GM12864 (cell line): ENCODE results near the gene SAE1.
A peak's percentile ranks its signal among the peaks of the same experiment; 100 is the strongest.
"Not testable (repeated sequence)": the region's sequence is repeated elsewhere in the genome, so short reads cannot be mapped to it uniquely, and the experiment has no call there.

ENCODE experiments used
- DNase-seq: peaks from one replicate; pipeline ENCODE4 v3.0.0-alpha.2; 2011; ENCODE audit warnings: low read depth
- H3K4me3 ChIP-seq: 2 replicates; pipeline ENCODE4 v1.5.1; 2011; ENCODE audit warnings: mild to moderate bottlenecking, low read depth, low read length, control low read depth
- TF ChIP-seq, protein P1 (sequence below): IDR thresholded peaks from 2 replicates; pipeline ENCODE4 v1.5.1; 2011; ENCODE audit warnings: low read depth, mild to moderate bottlenecking, moderate library complexity, low read length, control low read depth, inconsistent platforms; ENCODE audit errors: missing control alignments

The SAE1 gene

DNA sequence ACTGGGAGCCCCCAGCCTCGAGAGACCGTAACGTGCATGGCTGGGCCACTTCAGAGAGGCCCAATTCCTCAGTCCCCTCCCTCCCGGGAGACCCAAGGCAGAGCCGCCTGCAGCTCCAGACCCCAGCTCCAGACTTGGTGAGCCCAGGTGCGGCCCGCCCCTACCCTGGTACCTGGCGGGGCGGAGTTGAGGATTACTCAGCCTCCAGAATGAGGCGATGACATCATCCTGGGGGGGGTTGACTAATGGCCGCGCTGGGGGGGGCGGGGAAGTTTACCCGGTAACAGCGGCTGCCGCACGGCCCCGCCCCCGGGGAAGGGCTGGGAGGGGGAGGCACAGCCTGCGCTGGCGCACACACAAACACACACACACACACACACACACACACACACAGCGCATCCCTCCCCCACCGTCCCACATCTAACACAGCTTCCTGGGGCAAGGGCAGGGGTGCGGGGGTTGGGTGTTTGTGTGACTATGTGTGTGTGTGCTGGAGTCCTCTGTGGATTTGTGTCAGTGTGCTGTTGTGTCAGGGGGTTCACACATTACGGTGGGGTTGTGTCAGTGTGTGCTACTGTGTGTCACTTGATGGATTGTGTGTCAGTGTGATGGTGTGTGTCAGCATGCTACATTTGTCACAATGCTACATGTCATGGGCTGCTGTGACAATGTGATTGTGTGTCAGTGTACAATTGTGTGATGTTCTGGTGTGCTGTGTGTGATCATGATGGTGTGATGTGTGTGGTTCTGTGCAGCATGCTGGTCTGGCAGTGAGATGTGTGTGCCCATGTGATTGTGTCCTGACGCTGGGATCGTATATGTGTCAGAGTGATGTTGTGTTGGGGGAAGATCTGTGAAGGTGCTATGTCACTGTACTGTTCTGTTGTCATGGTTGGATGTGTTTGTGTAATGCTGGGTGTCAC, 110.6 kb downstream of the SAE1 start:
- no peak for DNase-seq
- H3K4me3 ChIP-seq = no peak overlapping the region
- TF ChIP-seq, protein P1, sequence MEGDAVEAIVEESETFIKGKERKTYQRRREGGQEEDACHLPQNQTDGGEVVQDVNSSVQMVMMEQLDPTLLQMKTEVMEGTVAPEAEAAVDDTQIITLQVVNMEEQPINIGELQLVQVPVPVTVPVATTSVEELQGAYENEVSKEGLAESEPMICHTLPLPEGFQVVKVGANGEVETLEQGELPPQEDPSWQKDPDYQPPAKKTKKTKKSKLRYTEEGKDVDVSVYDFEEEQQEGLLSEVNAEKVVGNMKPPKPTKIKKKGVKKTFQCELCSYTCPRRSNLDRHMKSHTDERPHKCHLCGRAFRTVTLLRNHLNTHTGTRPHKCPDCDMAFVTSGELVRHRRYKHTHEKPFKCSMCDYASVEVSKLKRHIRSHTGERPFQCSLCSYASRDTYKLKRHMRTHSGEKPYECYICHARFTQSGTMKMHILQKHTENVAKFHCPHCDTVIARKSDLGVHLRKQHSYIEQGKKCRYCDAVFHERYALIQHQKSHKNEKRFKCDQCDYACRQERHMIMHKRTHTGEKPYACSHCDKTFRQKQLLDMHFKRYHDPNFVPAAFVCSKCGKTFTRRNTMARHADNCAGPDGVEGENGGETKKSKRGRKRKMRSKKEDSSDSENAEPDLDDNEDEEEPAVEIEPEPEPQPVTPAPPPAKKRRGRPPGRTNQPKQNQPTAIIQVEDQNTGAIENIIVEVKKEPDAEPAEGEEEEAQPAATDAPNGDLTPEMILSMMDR = no peak

DNA sequence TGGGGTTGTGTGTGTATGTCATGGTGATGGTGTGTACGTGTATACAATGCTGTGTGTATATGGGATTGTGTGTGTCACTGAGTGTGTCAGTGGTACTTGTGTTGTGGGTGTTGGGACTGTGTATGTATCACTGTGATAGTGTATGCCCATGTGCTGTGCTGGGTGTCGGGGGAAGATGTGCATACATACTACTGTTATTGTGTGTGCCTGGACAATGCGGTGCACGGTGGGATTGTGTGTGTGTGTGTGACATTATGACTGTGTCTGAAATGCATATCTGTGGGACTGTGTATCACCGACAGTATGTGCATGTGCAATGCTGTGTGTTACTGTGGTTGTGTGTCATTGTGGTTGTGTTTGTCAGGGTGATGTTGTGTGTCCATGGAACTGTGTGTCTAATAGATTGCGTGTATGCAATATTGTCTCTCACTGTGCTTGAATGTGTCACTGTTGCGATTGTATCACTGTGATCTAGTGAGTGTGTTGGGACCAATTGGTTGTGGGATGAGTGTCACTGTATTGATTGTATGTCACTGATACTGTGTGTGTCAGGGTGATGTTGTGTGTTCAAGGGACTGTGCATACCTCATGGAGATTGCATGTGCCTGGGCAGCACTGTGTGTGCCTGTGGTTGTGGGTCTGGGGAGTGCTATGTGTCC, 111.4 kb downstream of the SAE1 start:
- TF ChIP-seq, protein P1 = no peak
- DNase-seq = no peak

DNA sequence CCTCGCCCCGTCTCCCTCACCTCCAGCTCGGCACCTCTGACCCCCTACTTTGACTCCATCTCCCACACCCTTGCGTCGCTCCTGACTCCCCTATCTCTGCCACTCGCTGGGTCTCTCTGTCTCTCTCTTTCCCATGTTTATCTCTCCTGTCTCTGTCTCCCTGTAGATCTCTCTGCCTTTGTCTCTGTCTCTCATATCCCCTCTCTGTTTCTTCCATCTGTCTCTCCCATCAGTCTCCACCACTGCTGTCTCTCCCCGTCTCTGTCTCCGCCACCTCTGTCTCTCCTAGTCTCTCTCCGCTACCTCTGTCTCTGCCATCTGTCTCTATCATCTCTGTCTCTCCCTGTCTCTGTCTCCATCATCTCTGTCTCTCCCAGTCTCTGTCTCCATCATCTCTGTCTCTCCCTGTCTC, 112.7 kb downstream of the SAE1 start:
- H3K4me3 ChIP-seq = peak overlapping the region; percentile 59
- DNase-seq = no peak
- TF ChIP-seq, protein P1 = no peak

More for the DNA sequence above, 111.4 kb downstream of the SAE1 start:
- no peak overlapping the region for H3K4me3 ChIP-seq

DNA sequence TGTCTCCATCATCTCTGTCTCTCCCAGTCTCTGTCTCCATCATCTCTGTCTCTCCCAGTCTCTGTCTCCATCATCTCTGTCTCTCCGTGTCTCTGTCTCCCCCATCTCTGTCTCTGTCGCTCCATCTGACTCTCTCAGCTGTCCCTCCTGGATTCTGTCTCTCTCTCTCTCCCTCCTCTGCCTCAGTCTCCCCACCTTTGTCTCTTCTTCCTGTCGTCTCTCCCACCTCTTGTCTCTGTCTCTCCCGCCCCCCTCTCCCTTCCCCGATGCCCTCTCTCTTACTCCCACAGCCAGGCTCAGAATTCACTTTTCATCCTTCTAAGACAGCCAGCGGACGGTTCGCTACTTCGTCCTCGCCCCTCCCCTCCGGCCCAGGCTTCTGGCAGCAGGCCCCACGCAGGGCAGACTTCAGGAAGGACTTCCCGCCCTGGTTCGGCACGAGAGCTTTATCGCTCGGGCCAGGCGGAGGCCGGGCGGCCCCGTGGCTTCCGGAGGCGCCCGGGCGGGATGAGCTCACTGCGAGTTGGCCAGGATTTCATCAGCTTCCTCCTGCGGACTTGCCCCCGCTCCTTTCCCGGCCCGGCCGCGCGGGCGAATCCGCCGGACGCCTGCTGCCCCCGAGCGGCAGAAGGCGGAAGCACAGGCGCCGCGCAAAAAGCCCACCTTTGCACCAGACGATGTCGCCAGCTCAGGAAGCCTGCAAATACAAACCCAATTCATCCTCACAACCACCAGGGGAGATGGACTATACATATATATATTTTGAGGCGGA, 113.3 kb downstream of the SAE1 start:
- DNase-seq = peak; percentile 73
- TF ChIP-seq, protein P1 = peak; percentile 91
- peak overlapping the region; percentile 59 for H3K4me3 ChIP-seq

DNA sequence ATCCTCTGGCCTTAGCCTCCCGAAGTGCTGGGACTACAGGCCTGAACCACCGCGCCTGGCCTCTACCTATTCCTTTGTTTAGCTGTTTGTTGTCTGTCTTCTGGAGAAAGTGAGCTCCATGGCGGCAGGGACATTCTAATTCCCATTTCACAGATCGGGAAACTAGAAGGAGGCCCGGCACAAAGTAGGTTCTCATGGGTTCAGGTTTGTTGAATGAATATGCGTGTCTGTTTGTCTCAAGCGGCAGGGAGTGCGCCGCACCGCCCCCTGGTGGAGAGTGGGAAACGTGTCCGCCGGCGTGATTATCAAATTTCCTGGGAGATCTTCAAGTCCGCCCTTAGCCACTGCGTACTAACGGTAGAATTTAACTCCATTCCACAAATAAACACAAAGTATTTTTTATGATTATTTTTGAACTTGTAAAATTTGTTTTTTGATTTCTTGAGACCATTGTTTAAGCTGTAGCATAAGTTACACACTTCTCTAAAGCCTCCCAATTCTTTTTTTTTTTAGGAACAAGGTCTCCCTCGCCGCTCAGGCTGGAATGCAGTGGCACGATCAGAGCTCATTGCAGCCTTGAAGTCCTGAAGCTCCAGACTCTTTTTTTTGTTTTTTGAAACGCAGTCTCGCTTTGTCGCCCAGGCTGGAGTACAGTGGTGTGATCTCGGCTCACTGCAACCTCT, 116.8 kb downstream of the SAE1 start:
- TF ChIP-seq, protein P1 = peak; percentile 84
- no peak overlapping the region for H3K4me3 ChIP-seq
- DNase-seq = no peak

DNA sequence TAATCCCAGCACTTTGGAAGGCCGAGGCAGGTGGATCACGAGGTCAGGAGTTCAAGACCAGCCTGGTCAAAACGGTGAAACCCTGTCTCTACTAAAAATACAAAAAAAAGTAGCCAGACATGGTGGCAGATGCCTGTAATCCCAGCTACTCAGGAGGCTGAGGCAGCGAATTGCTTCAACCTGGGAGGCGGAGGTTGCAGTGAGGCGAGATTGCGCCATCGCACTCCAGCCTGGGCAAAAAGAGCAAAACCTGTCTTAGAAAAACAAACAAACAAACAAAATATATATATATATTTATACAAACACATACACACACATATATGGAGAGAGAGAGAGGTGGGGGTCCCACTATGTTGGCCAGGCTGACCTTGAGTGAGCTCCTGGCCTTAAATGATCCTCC, 122.4 kb downstream of the SAE1 start:
- DNase-seq, H3K4me3 ChIP-seq: not testable (repeated sequence)
